CD8-positive, alpha-beta memory T cell (primary cell): Measurements from ENCODE around the gene AHNAK. TPM values are rescaled to one million over a fixed set of nuclear protein-coding genes. Genes with fewer than 3 reads are reported as not detected.

Source experiments
- CTCF ChIA-PET: fragments of 350-600 bp; sonication (Branson Sonifier 250); formaldehyde crosslinking; loops from one replicate; lab custom pipeline; 2021; ENCODE audit warnings: antibody characterized with exemption; lab: Charles Lee
- POLR2A ChIA-PET: fragments of 350-600 bp; sonication (Branson Sonifier 250); formaldehyde crosslinking; loops from one replicate; lab custom pipeline; 2021; ENCODE audit warnings: antibody characterized with exemption; lab: Charles Lee
- DNase-seq, 5 donors: peaks; one replicate each; pipeline versions ENCODE4 v3.0.0 to v3.0.0-alpha.2; 2020 to 2022; ENCODE audit warnings: mixed read lengths in 1 of 5
- H3K27ac ChIP-seq: one replicate; pipeline ENCODE4 v1.7.0; 2013; ENCODE audit warnings: low read depth, mild to moderate bottlenecking, low read length, moderate library complexity
- H3K27me3 ChIP-seq: 2 replicates; pipeline ENCODE4 v1.7.0; 2013; ENCODE audit warnings: low read length, mild to moderate bottlenecking; ENCODE audit not compliant: insufficient read depth, poor library complexity, severe bottlenecking
- H3K36me3 ChIP-seq: 2 replicates; pipeline ENCODE4 v1.7.0; 2013; ENCODE audit warnings: mild to moderate bottlenecking, low read length, moderate library complexity; ENCODE audit not compliant: insufficient read depth
- H3K4me1 ChIP-seq: 2 replicates; pipeline ENCODE4 v1.7.0; 2013; ENCODE audit warnings: mild to moderate bottlenecking, low read length, moderate library complexity; ENCODE audit not compliant: insufficient read depth
- H3K4me3 ChIP-seq: 2 replicates; pipeline ENCODE4 v1.7.0; 2013; ENCODE audit warnings: mild to moderate bottlenecking, low read length
- H3K9me3 ChIP-seq: 2 replicates; pipeline ENCODE4 v1.7.0; 2013; ENCODE audit warnings: mild to moderate bottlenecking, low read length
- H3K27ac Mint-ChIP-seq, 8 donors: one replicate each; pipeline ENCODE4 v1.8.0; 2020 to 2021; ENCODE audit warnings: mixed read lengths in 8 of 8, mild to moderate bottlenecking in 6 of 8, inconsistent platforms in 3 of 8, moderate library complexity in 3 of 8
- H3K27me3 Mint-ChIP-seq, 2 donors: one replicate each; pipeline ENCODE4 v1.8.0; 2020 to 2021; ENCODE audit warnings: mixed read lengths in 2 of 2, mild to moderate bottlenecking in 1 of 2, moderate library complexity in 1 of 2
- H3K36me3 Mint-ChIP-seq, 3 donors: one replicate each; pipeline ENCODE4 v1.8.0; 2020 to 2021; ENCODE audit warnings: mixed read lengths in 3 of 3, inconsistent platforms in 1 of 3, mild to moderate bottlenecking in 1 of 3
- H3K4me1 Mint-ChIP-seq, 3 donors: one replicate each; pipeline ENCODE4 v1.8.0; 2020 to 2021; ENCODE audit warnings: mixed read lengths in 3 of 3, inconsistent platforms in 1 of 3, mild to moderate bottlenecking in 1 of 3
- H3K4me3 Mint-ChIP-seq, 7 donors: one replicate each; pipeline ENCODE4 v1.8.0; 2020 to 2021; ENCODE audit warnings: mixed read lengths in 7 of 7, mild to moderate bottlenecking in 6 of 7, moderate library complexity in 4 of 7, inconsistent platforms in 2 of 7
- H3K9me3 Mint-ChIP-seq, 5 donors: one replicate each; pipeline ENCODE4 v1.8.0; 2020 to 2022; ENCODE audit warnings: mixed read lengths in 5 of 5, mild to moderate bottlenecking in 3 of 5, moderate library complexity in 2 of 5, inconsistent platforms in 1 of 5
- polyA plus RNA-seq: library from polyadenylated mRNA; unstranded; fragments of 300-500 nt; fragmentation: Illumina TruSeq; gene quantifications from one replicate; pipeline ENCODE4 v1.2.3, GENCODE V29; 2021
- total RNA-seq, 2 experiments: library from RNA; stranded (reverse); gene quantifications; one replicate each; pipeline ENCODE4 v1.2.3, GENCODE V29; 2021

AHNAK gene
- total and polyA plus RNA-seq, 3 experiments from 2014 or later: 125 to 193 (median 187) TPM

DNA sequence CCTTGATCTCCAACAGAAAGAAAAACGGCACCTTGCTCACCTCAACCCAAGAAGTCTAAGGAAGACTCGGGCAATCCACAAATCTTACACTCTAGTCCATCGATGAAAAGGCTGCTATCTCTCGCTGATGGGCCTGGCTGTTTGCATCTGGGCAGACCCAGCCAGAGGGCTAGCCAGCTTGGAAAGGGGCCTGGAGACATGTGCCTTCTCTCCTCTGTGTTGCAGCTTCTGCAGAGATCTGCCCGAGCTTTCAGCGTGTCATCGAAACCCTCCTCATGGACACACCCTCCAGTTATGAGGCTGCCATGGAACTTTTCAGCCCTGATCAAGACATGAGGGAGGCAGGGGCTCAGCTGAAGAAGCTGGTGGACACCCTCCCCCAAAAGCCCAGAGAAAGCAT is 124.6 kb downstream of the AHNAK start:
- no peaks in the 10 kb centered on the region for H3K36me3 Mint-ChIP-seq
- no peaks in the 10 kb centered on the region for H3K27me3 Mint-ChIP-seq
- H3K27ac Mint-ChIP-seq: peak overlapping the region in 2 of 8 donors; percentile 36 to 84
- Histone ChIP-seq H3K27me3 (no peaks in the 10 kb centered on the region), H3K4me1 (peaks cover 10% of the 10 kb centered on the region), H3K9me3 (no peaks in the 10 kb centered on the region), H3K36me3 (no peaks in the 10 kb centered on the region), H3K27ac (no peak overlapping the region), H3K4me3 (no peak overlapping the region)
- ChIA-PET CTCF (interaction anchor here (1.3 to 7.5 kb wide), 4 partner anchors 10 to 152 kb away, joined by 3 to 135 read pairs (median 48); partner anchors contain the start of gene EEF1G), POLR2A (no interaction called here)
- no peak overlapping the region for H3K4me3 Mint-ChIP-seq
- peaks cover 16 to 22% (median 17%) of the 10 kb centered on the region in 3 donors for H3K4me1 Mint-ChIP-seq
- DNase-seq: no peak
- no peaks in the 10 kb centered on the region for H3K9me3 Mint-ChIP-seq

DNA sequence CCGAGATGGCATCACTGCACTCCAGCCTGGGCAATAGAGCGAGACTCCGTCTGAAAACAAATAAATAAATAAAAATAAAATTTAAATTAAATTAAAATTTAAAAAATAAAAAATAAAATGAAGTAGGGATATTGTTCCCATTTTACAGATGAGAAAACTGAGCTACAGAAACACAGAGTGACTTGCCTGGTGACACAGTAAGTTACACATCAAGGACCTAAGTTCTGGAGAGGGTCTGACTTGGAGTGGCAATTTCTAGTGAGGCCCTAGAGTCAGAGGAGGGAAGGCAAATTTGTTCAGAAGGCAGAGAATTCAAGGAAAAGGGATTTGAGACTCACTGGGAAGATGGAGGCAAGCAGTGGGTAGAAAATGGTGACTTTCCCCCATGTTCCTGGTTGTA is 125.7 kb downstream of the AHNAK start:
- Histone ChIP-seq H3K27ac (no peak overlapping the region), H3K4me3 (no peak overlapping the region), H3K4me1 (no peaks in the 10 kb centered on the region), H3K27me3 (no peaks in the 10 kb centered on the region), H3K36me3 (no peaks in the 10 kb centered on the region), H3K9me3 (no peaks in the 10 kb centered on the region)
- Mint-ChIP-seq H3K4me1 (peaks cover 6 to 11% (median 6%) of the 10 kb centered on the region in 3 donors), H3K36me3 (no peaks in the 10 kb centered on the region), H3K27me3 (no peaks in the 10 kb centered on the region), H3K27ac (peak overlapping the region in 1 of 8 donors; percentile 51), H3K9me3 (no peaks in the 10 kb centered on the region), H3K4me3 (no peak overlapping the region)
- DNase-seq: no peak
- ChIA-PET POLR2A (no interaction called here), CTCF (interaction anchor here (1.3 to 7.5 kb wide), 3 partner anchors 8 to 138 kb away, joined by 3 to 135 read pairs (median 88); no protein-coding TSS in a partner anchor)

DNA sequence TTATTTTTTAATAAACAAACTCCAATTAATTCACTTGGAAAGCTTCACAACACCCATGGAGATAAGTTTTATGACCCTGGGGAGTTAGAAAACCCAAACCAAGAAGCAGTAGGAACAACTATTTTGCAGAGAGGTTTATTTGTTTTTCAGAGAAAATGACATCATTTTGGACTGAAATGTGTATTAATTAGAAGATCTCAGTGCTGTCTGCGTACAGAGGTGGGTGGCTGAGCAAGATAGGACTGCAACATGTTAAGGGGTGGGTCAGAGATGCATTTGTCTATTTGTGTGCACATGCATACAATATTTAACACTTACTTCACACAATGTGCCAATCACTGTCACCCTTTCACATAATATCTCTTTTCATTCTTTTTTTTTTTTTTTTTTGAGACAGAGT is 126.7 kb downstream of the AHNAK start:
- Mint-ChIP-seq H3K9me3 (no peaks in the 10 kb centered on the region), H3K36me3 (no peaks in the 10 kb centered on the region), H3K27me3 (no peaks in the 10 kb centered on the region), H3K27ac (no peak overlapping the region), H3K4me1 (peaks cover 6 to 8% (median 6%) of the 10 kb centered on the region in 3 donors), H3K4me3 (no peak overlapping the region)
- Histone ChIP-seq H3K36me3 (no peaks in the 10 kb centered on the region), H3K27me3 (no peaks in the 10 kb centered on the region), H3K9me3 (no peaks in the 10 kb centered on the region), H3K4me1 (no peaks in the 10 kb centered on the region), H3K27ac (peak overlapping the region; percentile 4), H3K4me3 (no peak overlapping the region)
- ChIA-PET POLR2A (no interaction called here), CTCF (interaction anchor here (1.1 to 1.3 kb wide), 2 partner anchors 17 to 245 kb away, joined by 3 to 4 read pairs; partner anchors contain the start of genes C11orf98 and CSKMT)
- DNase-seq: no peak

DNA sequence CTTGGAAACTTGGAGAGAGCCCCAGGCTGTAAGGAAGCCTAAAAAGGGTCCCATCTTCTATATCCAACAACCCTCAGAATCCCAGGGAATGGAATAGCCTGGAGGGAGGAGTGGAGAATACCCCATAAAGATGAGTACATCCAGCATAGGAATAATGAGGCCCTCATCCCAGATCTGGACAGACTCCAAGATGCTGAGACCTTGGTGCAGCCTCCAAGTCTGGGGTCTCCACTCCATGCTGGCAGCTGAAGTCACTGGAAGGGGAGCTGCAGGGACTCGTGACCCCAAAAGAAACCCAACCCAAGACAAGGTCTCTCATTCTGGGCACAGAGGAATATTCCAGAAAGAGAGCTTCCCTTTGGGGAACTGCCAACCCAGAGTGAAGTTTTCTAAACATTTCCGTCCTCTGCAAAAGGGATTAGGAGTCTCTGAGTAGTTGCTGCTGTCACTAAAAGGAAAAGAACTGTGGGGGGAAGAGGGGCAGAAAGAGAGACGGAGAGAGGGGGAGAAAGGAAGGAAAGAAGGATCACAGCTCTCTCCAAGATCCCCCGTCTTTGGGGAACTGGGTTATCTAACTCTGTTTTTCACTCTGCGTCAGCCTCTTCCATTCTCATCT is 127.2 kb downstream of the AHNAK start:
- ChIA-PET POLR2A (no interaction called here), CTCF (interaction anchor here (1.1 to 1.4 kb wide), 4 partner anchors 17 to 486 kb away, joined by 3 to 4 read pairs (median 3); partner anchors contain the start of genes C11orf98, CSKMT and TUT1)
- peaks cover 1 to 4% (median 3%) of the 10 kb centered on the region in 3 donors for H3K4me1 Mint-ChIP-seq
- Histone ChIP-seq H3K4me3 (no peak overlapping the region), H3K4me1 (no peaks in the 10 kb centered on the region), H3K27me3 (no peaks in the 10 kb centered on the region), H3K27ac (peak overlapping the region; percentile 4), H3K9me3 (no peaks in the 10 kb centered on the region), H3K36me3 (no peaks in the 10 kb centered on the region)
- no peak overlapping the region for H3K4me3 Mint-ChIP-seq
- DNase-seq: no peak
- H3K27ac Mint-ChIP-seq: peak overlapping the region in 1 of 8 donors; percentile 72
- no peaks in the 10 kb centered on the region for H3K36me3 Mint-ChIP-seq
- no peaks in the 10 kb centered on the region for H3K27me3 Mint-ChIP-seq
- no peaks in the 10 kb centered on the region for H3K9me3 Mint-ChIP-seq

DNA sequence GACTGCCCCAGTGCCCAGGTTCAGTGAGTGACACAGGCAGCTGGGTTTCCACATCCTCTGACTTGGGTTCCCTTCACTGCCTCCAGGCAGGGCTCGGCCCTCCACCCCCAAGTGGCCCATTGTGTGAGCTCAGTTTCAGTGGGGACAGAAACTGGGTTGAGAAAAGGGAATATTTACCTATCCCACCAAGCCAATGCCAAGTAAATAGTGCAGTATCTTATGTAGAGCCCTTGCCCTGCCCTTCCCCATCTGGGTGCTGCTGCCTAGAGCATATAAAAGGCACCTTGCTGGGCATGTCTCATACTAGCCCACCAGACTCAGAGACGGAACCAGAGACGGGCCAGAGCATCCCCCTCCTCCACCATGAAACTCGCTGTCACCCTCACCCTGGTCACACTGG is 127.9 kb downstream of the AHNAK start, which contains the start of gene SCGB1A1:
SCGB1A1 (plus strand) TSS at position 301 of the 400 bp plus-strand sequence; CDS start at position 364, 63 bp downstream.
- H3K36me3 ChIP-seq: no peaks in the 10 kb centered on the region
- H3K9me3 ChIP-seq: no peaks in the 10 kb centered on the region
- H3K4me3 ChIP-seq: no peak within 1 kb of the TSS
- no peak for DNase-seq
- peak within 1 kb of the TSS; percentile 4 for H3K27ac ChIP-seq
- peak within 1 kb of the TSS in 1 of 8 donors; percentile 72 for H3K27ac Mint-ChIP-seq
- no peaks in the 10 kb centered on the region for H3K4me1 Mint-ChIP-seq
- H3K27me3 Mint-ChIP-seq: no peaks in the 10 kb centered on the region
- no peaks in the 10 kb centered on the region for H3K27me3 ChIP-seq
- H3K36me3 Mint-ChIP-seq: no peaks in the 10 kb centered on the region
- ChIA-PET POLR2A (no interaction called here), CTCF (interaction anchor here (1.1 to 1.4 kb wide), 3 partner anchors 16 to 487 kb away, joined by 3 to 4 read pairs (median 3); partner anchors contain the start of gene TUT1)
- H3K4me3 Mint-ChIP-seq: no peak within 1 kb of the TSS
- no peaks in the 10 kb centered on the region for H3K9me3 Mint-ChIP-seq
- H3K4me1 ChIP-seq: no peaks in the 10 kb centered on the region

DNA sequence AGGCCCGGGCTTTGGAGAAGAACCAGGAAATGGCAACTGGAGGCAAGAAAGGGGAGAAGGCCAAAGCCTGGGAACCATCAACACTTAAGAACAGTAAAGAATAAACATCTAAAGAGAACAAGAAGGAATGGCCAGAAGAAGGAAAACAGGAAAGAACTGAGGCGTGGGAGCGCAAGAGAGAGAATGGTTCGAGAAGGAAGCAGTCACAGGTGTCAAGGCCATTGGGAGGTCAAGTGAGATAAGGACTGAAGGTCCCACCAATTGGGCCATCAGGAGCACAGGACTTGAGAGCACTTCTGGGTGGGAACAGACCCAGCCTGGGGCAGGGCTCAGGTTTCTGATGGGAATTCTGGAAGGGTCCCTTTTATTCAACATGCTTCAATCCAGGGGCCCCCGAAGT is 128.5 kb downstream of the AHNAK start:
- no peaks in the 10 kb centered on the region for H3K27me3 ChIP-seq
- no peaks in the 10 kb centered on the region for H3K36me3 ChIP-seq
- H3K4me1 Mint-ChIP-seq: no peaks in the 10 kb centered on the region
- H3K27ac Mint-ChIP-seq: peak overlapping the region in 1 of 8 donors; percentile 55
- H3K4me1 ChIP-seq: no peaks in the 10 kb centered on the region
- H3K27me3 Mint-ChIP-seq: no peaks in the 10 kb centered on the region
- no peaks in the 10 kb centered on the region for H3K9me3 Mint-ChIP-seq
- no peak overlapping the region for H3K4me3 ChIP-seq
- no peak for DNase-seq
- H3K4me3 Mint-ChIP-seq: no peak overlapping the region
- no peak overlapping the region for H3K27ac ChIP-seq
- CTCF ChIA-PET: interaction anchor here (1.4 kb wide), 2 partner anchors 173 to 488 kb away, joined by 3 read pairs; partner anchors contain the start of gene TUT1
- POLR2A ChIA-PET: no interaction called here
- H3K9me3 ChIP-seq: no peaks in the 10 kb centered on the region
- H3K36me3 Mint-ChIP-seq: no peaks in the 10 kb centered on the region

DNA sequence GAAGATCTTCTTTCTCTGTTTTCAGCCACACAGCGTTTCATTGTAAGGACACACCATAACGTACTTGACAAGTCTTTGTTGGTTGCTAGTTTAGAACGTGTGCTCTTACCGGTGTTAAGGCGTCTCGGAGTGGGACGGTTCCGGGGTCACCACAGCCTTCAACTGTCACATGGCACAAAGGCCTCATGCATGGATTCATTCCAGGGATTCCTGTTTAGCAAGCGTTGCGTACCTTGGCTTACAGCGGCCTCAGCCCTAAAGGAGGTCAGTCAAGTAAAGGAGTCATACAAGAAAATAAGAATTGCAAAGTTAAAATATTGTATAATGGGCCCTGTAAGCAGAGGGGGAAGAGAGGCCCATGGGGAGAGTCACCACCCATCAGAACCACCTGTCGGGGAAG is 130.0 kb downstream of the AHNAK start:
- Histone ChIP-seq H3K9me3 (no peaks in the 10 kb centered on the region), H3K27ac (no peak overlapping the region), H3K36me3 (no peaks in the 10 kb centered on the region), H3K4me3 (no peak overlapping the region), H3K4me1 (no peaks in the 10 kb centered on the region), H3K27me3 (no peaks in the 10 kb centered on the region)
- Mint-ChIP-seq H3K9me3 (no peaks in the 10 kb centered on the region), H3K27ac (peak overlapping the region in 1 of 8 donors; percentile 24), H3K27me3 (no peaks in the 10 kb centered on the region), H3K4me3 (no peak overlapping the region), H3K36me3 (no peaks in the 10 kb centered on the region), H3K4me1 (no peaks in the 10 kb centered on the region)
- POLR2A ChIA-PET: no interaction called here
- CTCF ChIA-PET: interaction anchor here (1.0 kb wide), 1 partner anchor 8 kb away, joined by 3 read pairs; no protein-coding TSS in a partner anchor
- DNase-seq: no peak

DNA sequence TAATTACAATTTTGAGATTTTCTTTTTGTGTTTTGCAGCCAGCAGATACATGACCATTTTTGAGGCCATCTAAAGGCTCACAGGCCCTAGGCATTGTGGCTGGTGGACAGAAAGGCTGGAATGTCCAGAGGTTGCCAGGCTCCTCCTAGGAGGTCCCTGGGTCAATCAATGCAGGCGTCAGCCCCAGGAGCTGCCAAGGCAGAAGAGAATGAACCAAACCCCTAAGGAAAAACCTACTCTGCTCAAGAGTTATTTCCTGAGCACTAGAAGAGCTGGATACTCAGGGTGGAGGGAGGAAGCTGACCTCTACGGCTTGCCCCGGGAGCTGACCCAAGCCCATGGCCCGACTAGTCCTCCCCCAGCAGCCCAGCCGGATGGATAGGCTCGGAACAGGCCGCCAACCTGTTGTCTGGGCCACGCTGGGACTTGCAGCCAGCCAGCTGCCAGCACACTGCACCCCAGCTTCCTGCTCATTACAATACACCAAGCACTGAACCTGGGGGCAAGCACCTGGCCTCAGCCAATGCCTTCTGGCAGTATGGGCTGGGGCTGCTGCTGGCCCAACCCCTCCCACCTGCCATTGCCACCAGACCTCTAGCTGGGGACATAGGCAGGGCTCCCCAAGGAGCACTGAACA is 133.4 kb downstream of the AHNAK start:
- DNase-seq: no peak
- no peaks in the 10 kb centered on the region for H3K9me3 Mint-ChIP-seq
- H3K36me3 ChIP-seq: no peaks in the 10 kb centered on the region
- no peaks in the 10 kb centered on the region for H3K4me1 ChIP-seq
- no peaks in the 10 kb centered on the region for H3K36me3 Mint-ChIP-seq
- no peaks in the 10 kb centered on the region for H3K9me3 ChIP-seq
- no peaks in the 10 kb centered on the region for H3K27me3 ChIP-seq
- no peak overlapping the region for H3K4me3 Mint-ChIP-seq
- no peak overlapping the region for H3K4me3 ChIP-seq
- H3K27me3 Mint-ChIP-seq: no peaks in the 10 kb centered on the region
- ChIA-PET CTCF (interaction anchor here (1.0 to 3.8 kb wide), 4 partner anchors 8 to 147 kb away, joined by 3 to 10 read pairs (median 6); no protein-coding TSS in a partner anchor), POLR2A (no interaction called here)
- H3K27ac ChIP-seq: no peak overlapping the region
- no peaks in the 10 kb centered on the region for H3K4me1 Mint-ChIP-seq
- peak overlapping the region in 1 of 8 donors; percentile 95 for H3K27ac Mint-ChIP-seq
